ENCODE measurements around the gene TMEM179. TPM values are rescaled to one million over a fixed set of nuclear protein-coding genes. Genes with fewer than 3 reads are reported as not detected.

TMEM179 gene
- total and polyA plus RNA-seq, 10 of the 15 experiments (the other 5 are each of a cell fraction or from before 2014, with no cell fraction given): not detected

GRCh38 chr14:104554088-104554607, 50.4 kb downstream of the TMEM179 start:
- Histone ChIP-seq H3K79me2 (ENCODE audit: control insufficient read depth, insufficient read depth, low read length) (no peaks in the 10 kb centered on the region), H3K4me3 (no peak overlapping the region), H3K27ac (ENCODE audit: control insufficient read depth, insufficient read depth) (no peak overlapping the region), H4K20me1 (ENCODE audit: control insufficient read depth, insufficient read depth) (no peaks in the 10 kb centered on the region), H3K4me1 (ENCODE audit: control insufficient read depth, insufficient read depth, low read length) (no peaks in the 10 kb centered on the region), H3K27me3 (replicated peaks in 1 of 2; ENCODE audit: control insufficient read depth in 2 of 2, insufficient read depth in 2 of 2, low read length in 1 of 2) (peaks cover 0 to 4% of the 10 kb centered on the region in 2 experiments; a peak in 2 of 4 replicates), H2AFZ (ENCODE audit: control insufficient read depth, low read depth, low read length) (no peak overlapping the region), H3K9ac (ENCODE audit: control insufficient read depth, insufficient read depth, low read length) (no peak overlapping the region), H3K4me2 (ENCODE audit: control insufficient read depth, insufficient read depth) (no peak overlapping the region), H3K9me3 (replicated peaks; ENCODE audit: control insufficient read depth, insufficient read depth, low read length) (no peaks in the 10 kb centered on the region), H3K36me3 (ENCODE audit: control insufficient read depth in 2 of 2, insufficient read depth in 2 of 2, low read length in 1 of 2) (no peaks in the 10 kb centered on the region)
- no TSS peak for BruUV-seq (replicated peaks)
- ChIA-PET POLR2A (no interaction called here), CTCF (no interaction called here), RAD21 (ENCODE audit: unreplicated experiment) (no interaction called here), SMC1A (ENCODE audit: uncharacterized antibody, unreplicated experiment) (no interaction called here)
- TF ChIP-seq MEF2A (IDR thresholded peaks at IDR 0.05; ENCODE audit: insufficient read depth, low read depth, low read length) (no peak), TARDBP (IDR thresholded peaks at IDR 0.05; ENCODE audit: borderline replicate concordance) (no peak), SUZ12 (IDR thresholded peaks at IDR 0.05; ENCODE audit: unreplicated experiment) (no peak), BHLHE40 (IDR thresholded peaks at IDR 0.05; ENCODE audit: borderline replicate concordance in 1 of 2, low read depth in 2 of 2, low read length in 1 of 2) (no peak), MXI1 (IDR thresholded peaks at IDR 0.05; ENCODE audit: low read depth, low read length) (no peak), SKIL (IDR thresholded peaks at IDR 0.05; ENCODE audit: low read depth, poor library complexity, severe bottlenecking) (no peak), IKZF2 (IDR thresholded peaks at IDR 0.05) (no peak), E2F4 (IDR thresholded peaks at IDR 0.05; ENCODE audit: low read depth, low read length) (no peak), RBBP5 (conservative IDR thresholded peaks at IDR 0.05) (no peak), ATF7 (IDR thresholded peaks at IDR 0.05; ENCODE audit: low read depth) (no peak), RELB (IDR thresholded peaks at IDR 0.05; ENCODE audit: low read depth) (no peak), FOXM1 (IDR thresholded peaks at IDR 0.05; ENCODE audit: low read depth, low read length) (no peak), RUNX3 (IDR thresholded peaks at IDR 0.05; ENCODE audit: low read length) (no peak), YY1 (IDR thresholded peaks at IDR 0.05; ENCODE audit: low read depth, low read length) (no peak)
- intact Hi-C loops (cut with micrococcal nuclease; ENCODE audit: unreplicated experiment) (no loop called here), in situ Hi-C loops (cut with MboI) (no loop called here)
- DNase-seq (ENCODE audit: low read depth, low spot score): no peak
- ATAC-seq: no peak
- 30% methylated on average over 12 of the region's 12 CpGs for WGBS (ENCODE audit: insufficient coverage, insufficient replicate concordance, low lambda C conversion rate, missing lambda C conversion rate)
- FAIRE-seq: no peak
